ENCODE measurements around the gene SLC27A1. TPM values are rescaled to one million over a fixed set of nuclear protein-coding genes. Genes with fewer than 3 reads are reported as not detected.
"Not testable (repeated sequence)": the region's sequence is repeated elsewhere in the genome, so short reads cannot be mapped to it uniquely, and the experiment has no call there.

SLC27A1 gene
- total RNA-seq, 1 donor: 5.8 TPM

DNA sequence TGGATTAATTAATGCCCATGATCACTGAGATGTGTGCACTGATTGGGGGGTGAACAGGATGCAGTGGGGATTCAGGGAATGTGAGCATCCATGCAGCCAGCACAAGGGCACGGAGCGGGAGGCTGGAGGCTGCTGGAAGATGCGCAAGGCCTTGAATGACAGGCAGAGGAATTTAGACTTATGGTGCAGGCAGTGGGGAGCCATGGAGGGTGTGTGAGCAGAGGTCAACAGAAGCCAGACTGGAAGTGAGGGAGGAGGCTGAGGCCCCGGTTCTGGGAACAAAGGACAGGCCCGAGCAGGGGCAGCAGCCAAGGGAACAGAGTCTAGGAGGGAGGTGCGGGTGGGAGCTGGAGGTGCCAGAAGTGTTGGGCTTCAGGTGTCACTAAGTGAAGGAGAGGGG lies 77.8 kb downstream of the SLC27A1 start:
- Histone ChIP-seq H3K4me3 (ENCODE audit: low read length) (no peak overlapping the region), H3K4me1 (ENCODE audit: insufficient read depth, low read length) (no peaks in the 10 kb centered on the region), H3K27me3 (ENCODE audit: insufficient read depth, low read length) (no peaks in the 10 kb centered on the region), H3K9me3 (ENCODE audit: low read depth, low read length) (no peaks in the 10 kb centered on the region)

GRCh38 chr19:17549085-17549740 lies 78.9 kb downstream of the SLC27A1 start:
- H3K4me3 ChIP-seq (ENCODE audit: low read length): no peak overlapping the region
- no peaks in the 10 kb centered on the region for H3K9me3 ChIP-seq (ENCODE audit: low read depth, low read length)
- H3K27me3 ChIP-seq (ENCODE audit: insufficient read depth, low read length): no peaks in the 10 kb centered on the region
- no peaks in the 10 kb centered on the region for H3K4me1 ChIP-seq (ENCODE audit: insufficient read depth, low read length)

DNA sequence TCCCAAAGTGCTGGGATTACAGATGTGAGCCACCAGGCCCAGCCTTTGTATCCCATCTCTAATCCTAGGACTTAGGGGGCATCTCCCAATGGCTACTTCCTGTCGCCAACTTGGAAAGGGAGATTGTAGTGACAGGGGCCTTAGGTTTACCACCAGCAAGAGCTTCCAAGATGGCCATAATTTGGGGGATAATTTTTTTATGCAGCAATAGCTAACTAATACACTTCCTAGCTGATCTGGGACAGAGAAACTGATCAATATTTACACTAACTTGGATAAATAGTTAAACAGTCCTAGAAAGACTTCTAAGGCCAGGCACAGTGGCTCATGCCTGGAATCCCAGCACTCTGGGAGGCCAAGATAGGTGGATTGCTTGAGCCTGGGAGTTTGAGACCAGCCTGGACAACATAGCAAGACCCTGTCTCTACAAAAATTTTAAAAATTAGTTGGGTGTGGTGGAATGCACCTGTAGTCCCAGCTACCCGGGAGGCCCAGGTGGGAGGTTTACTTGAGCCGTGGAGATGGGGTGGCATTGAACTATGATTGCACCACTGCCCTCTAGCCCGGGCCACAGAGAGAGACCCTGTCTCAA lies 79.8 kb downstream of the SLC27A1 start:
- no peaks in the 10 kb centered on the region for H3K27me3 ChIP-seq (ENCODE audit: insufficient read depth, low read length)
- peaks cover 5% of the 10 kb centered on the region for H3K4me1 ChIP-seq (ENCODE audit: insufficient read depth, low read length)
- no peaks in the 10 kb centered on the region for H3K9me3 ChIP-seq (ENCODE audit: low read depth, low read length)
- H3K4me3 ChIP-seq (ENCODE audit: low read length): no peak overlapping the region

DNA sequence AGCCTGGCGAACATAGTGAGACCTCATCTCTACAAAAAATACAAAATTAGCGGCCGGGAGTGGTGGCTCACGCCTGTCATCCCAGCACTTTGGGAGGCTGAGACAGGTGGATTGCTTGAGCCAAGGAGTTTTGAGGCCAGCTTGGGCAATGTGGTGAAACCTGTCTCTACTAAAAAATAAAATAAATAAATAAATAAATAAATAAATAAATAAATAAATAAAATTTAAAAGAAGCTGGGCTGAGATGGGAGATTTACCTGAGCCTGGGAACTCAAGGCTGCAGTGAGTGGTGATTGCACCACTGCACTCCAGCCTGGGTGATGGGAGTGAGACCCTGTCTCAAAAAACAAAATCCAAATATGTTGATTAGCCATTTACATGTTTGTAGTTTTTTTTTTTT lies 82.4 kb downstream of the SLC27A1 start:
- not testable (repeated sequence) for H3K9me3 ChIP-seq (ENCODE audit: low read depth, low read length); H3K4me3 ChIP-seq (ENCODE audit: low read length); H3K27me3 ChIP-seq (ENCODE audit: insufficient read depth, low read length)
- H3K4me1 ChIP-seq (ENCODE audit: insufficient read depth, low read length): peaks cover 24% of the 10 kb centered on the region

- Histone ChIP-seq H3K27me3 (ENCODE audit: insufficient read depth, low read length) (no peaks in the 10 kb centered on the region), H3K4me1 (ENCODE audit: insufficient read depth, low read length) (peaks cover 29% of the 10 kb centered on the region), H3K4me3 (ENCODE audit: low read length) (no peak overlapping the region), H3K9me3 (ENCODE audit: low read depth, low read length) (no peaks in the 10 kb centered on the region)
These were observed 82.9 kb downstream of the SLC27A1 start for GRCh38 chr19:17553256-17553655.

GRCh38 chr19:17554968-17555479 lies 84.7 kb downstream of the SLC27A1 start:
- Histone ChIP-seq H3K4me1 (ENCODE audit: insufficient read depth, low read length) (peaks cover 44% of the 10 kb centered on the region), H3K4me3 (ENCODE audit: low read length) (peak overlapping the region; percentile 86), H3K9me3 (ENCODE audit: low read depth, low read length) (no peaks in the 10 kb centered on the region), H3K27me3 (ENCODE audit: insufficient read depth, low read length) (no peaks in the 10 kb centered on the region)

GRCh38 chr19:17555480-17555928 lies 85.2 kb downstream of the SLC27A1 start, which contains the start of gene COLGALT1:
Gene COLGALT1, plus strand, starts transcription at chr19:17555649. Its CDS starts 65 bp downstream, at chr19:17555714.
- Histone ChIP-seq H3K4me3 (ENCODE audit: low read length) (peak within 1 kb of the TSS; percentile 86), H3K27me3 (ENCODE audit: insufficient read depth, low read length) (no peaks in the 10 kb centered on the region), H3K4me1 (ENCODE audit: insufficient read depth, low read length) (peaks cover 49% of the 10 kb centered on the region), H3K9me3 (ENCODE audit: low read depth, low read length) (no peaks in the 10 kb centered on the region)

Other genes starting within 250 kb of the SLC27A1 start
- gene OCEL1, start 244.3 kb upstream of the SLC27A1 start, total RNA-seq: 2.1 TPM
- 2.1 TPM for gene NR2F6, start 224.6 kb upstream of the SLC27A1 start, total RNA-seq
- under 0.01 TPM for gene USHBP1, start 205.8 kb upstream of the SLC27A1 start, total RNA-seq
- 27.3 TPM for gene BABAM1, start 203.1 kb upstream of the SLC27A1 start, total RNA-seq
- 0.94 TPM for gene ANKLE1, start 188.6 kb upstream of the SLC27A1 start, total RNA-seq
- gene ABHD8, start 167.1 kb upstream of the SLC27A1 start, total RNA-seq: 4.9 TPM
- 22.8 TPM for gene MRPL34, start 164.7 kb upstream of the SLC27A1 start, total RNA-seq
- gene DDA1, start 161.0 kb upstream of the SLC27A1 start, total RNA-seq: 13.7 TPM
- 5.5 TPM for gene ANO8, start 135.7 kb upstream of the SLC27A1 start, total RNA-seq
- gene GTPBP3, start 133.0 kb upstream of the SLC27A1 start, total RNA-seq: 11.3 TPM
- gene PLVAP, start 93.2 kb upstream of the SLC27A1 start, total RNA-seq: 0.63 TPM
- 0.42 TPM for gene CCDC194, start 76.3 kb upstream of the SLC27A1 start, total RNA-seq
- 25.1 TPM for gene BST2, start 64.9 kb upstream of the SLC27A1 start, total RNA-seq
- gene MVB12A, start 50.5 kb upstream of the SLC27A1 start, total RNA-seq: 13.1 TPM
- gene TMEM221, start 21.9 kb upstream of the SLC27A1 start, total RNA-seq: not detected
- gene NXNL1, start 9.6 kb upstream of the SLC27A1 start, total RNA-seq: not detected
- gene PGLS, start 41.1 kb downstream of the SLC27A1 start, total RNA-seq: 43.0 TPM
- 25.3 TPM for gene COLGALT1, start 85.1 kb downstream of the SLC27A1 start, total RNA-seq
- gene UNC13A, start 217.8 kb downstream of the SLC27A1 start, total RNA-seq: under 0.01 TPM
- 18.8 TPM for gene MAP1S, start 249.0 kb downstream of the SLC27A1 start, total RNA-seq